ENCODE measurements around the gene PLD1. TPM values are rescaled to one million over a fixed set of nuclear protein-coding genes. Genes with fewer than 3 reads are reported as not detected.

The PLD1 gene
- total and polyA plus RNA-seq, 2 of the 8 experiments (the other 6 are each of a cell fraction or from before 2014, with no cell fraction given): 1.2 to 2.6 TPM

GRCh38 chr3:171643033-171643432, 167.2 kb downstream of the PLD1 start:
- H3K4me1 ChIP-seq (replicated peaks in 1 of 4; ENCODE audit: control insufficient read depth in 3 of 4, insufficient read depth in 4 of 4, low read length in 3 of 4): no peaks in the 10 kb centered on the region
- DNase-seq (ENCODE audit: low read depth in 1 of 2, low spot score in 2 of 2): no peak
- H2BK20ac ChIP-seq (ENCODE audit: low read length): no peak overlapping the region
- no peak overlapping the region for H3K4ac ChIP-seq (replicated peaks; ENCODE audit: insufficient read length, low read depth, low read length)
- no peaks in the 10 kb centered on the region for H3K79me2 ChIP-seq (ENCODE audit: control insufficient read depth in 1 of 2, insufficient read depth in 2 of 2, low read length in 2 of 2)
- ChIA-PET CTCF (ENCODE audit: partially characterized antibody) (interaction anchor here (0.8 to 4.6 kb wide), 2 partner anchors 62 to 129 kb away, joined by 3 to 49 read pairs; no protein-coding TSS in a partner anchor), POLR2A (ENCODE audit: partially characterized antibody) (no interaction called here)
- no peak overlapping the region for H2BK5ac ChIP-seq (ENCODE audit: low read depth, low read length)
- no peak overlapping the region for H3K18ac ChIP-seq (ENCODE audit: extremely low read depth, low read length)
- no peak overlapping the region for H3K4me2 ChIP-seq (ENCODE audit: insufficient read depth in 1 of 2, low read depth in 2 of 2, low read length in 2 of 2)
- no peak overlapping the region for H3K27ac ChIP-seq (ENCODE audit: low read depth, low read length)
- TF ChIP-seq JUN (IDR thresholded peaks at IDR 0.05; ENCODE audit: low read depth, low read length) (no peak), TEAD4 (IDR thresholded peaks at IDR 0.05; ENCODE audit: low read depth, low read length) (no peak), BRCA1 (IDR thresholded peaks at IDR 0.05; ENCODE audit: low read depth, low read length) (no peak), CBX8 (IDR thresholded peaks at IDR 0.05; ENCODE audit: borderline replicate concordance, low read depth, low read length) (no peak), HDAC6 (IDR thresholded peaks at IDR 0.05; ENCODE audit: low read depth, low read length) (no peak), BCL11A (IDR thresholded peaks at IDR 0.05; ENCODE audit: low read depth in 2 of 2, low read length in 2 of 2) (no peak), GABPA (IDR thresholded peaks at IDR 0.05; ENCODE audit: borderline replicate concordance, insufficient read depth, low read length) (no peak), CBX5 (IDR thresholded peaks at IDR 0.05; ENCODE audit: low read depth, low read length) (no peak), SIX5 (IDR thresholded peaks at IDR 0.05; ENCODE audit: low read depth, low read length) (no peak), EGR1 (IDR thresholded peaks at IDR 0.05; ENCODE audit: borderline replicate concordance, low read depth, low read length) (no peak)
- no peaks in the 10 kb centered on the region for H3K27me3 ChIP-seq (replicated peaks in 1 of 4; ENCODE audit: control insufficient read depth in 3 of 4, extremely low read depth in 1 of 4, insufficient read depth in 3 of 4, low read length in 3 of 4)
- no peak overlapping the region for H3K23ac ChIP-seq (ENCODE audit: insufficient read length)
- H3K79me1 ChIP-seq (ENCODE audit: low read depth, low read length): no peaks in the 10 kb centered on the region
- no peaks in the 10 kb centered on the region for H4K20me1 ChIP-seq (replicated peaks in 1 of 2; ENCODE audit: control insufficient read depth in 1 of 2, insufficient read depth in 2 of 2, low read length in 2 of 2)
- H2BK120ac ChIP-seq (replicated peaks; ENCODE audit: low read depth, low read length): no peak overlapping the region
- no peak overlapping the region for H4K8ac ChIP-seq (ENCODE audit: extremely low read depth, insufficient read depth, low read length)
- no peak overlapping the region for H3K14ac ChIP-seq (ENCODE audit: insufficient read length)
- peaks cover 2% of the 10 kb centered on the region; the same call in 1 of the 2 replicates for H3K23me2 ChIP-seq (ENCODE audit: low read depth, low read length)
- no peak overlapping the region for H3K4me3 ChIP-seq (ENCODE audit: extremely low read depth in 1 of 4, insufficient read depth in 2 of 4, low read depth in 3 of 4, low read length in 4 of 4)
- no peak overlapping the region for H4K91ac ChIP-seq (replicated peaks; ENCODE audit: insufficient read length, low read length)
- H2BK15ac ChIP-seq (ENCODE audit: low read length): no peak overlapping the region
- 77 to 100% methylated on average over 1 to 2 of the region's 2 CpGs for WGBS, 2 experiments (ENCODE audit: extremely low coverage in 1 of 2, insufficient coverage in 1 of 2, insufficient read length in 1 of 2, insufficient replicate concordance in 2 of 2, low coverage in 1 of 2, low lambda C conversion rate in 2 of 2, missing lambda C conversion rate in 1 of 2)
- no peaks in the 10 kb centered on the region for H3K9me3 ChIP-seq (ENCODE audit: insufficient read depth in 2 of 2, low read depth in 1 of 2, low read length in 1 of 2)
- FAIRE-seq: no peak
- no peak overlapping the region for H2BK12ac ChIP-seq (ENCODE audit: low read depth, low read length)
- no peak overlapping the region for H2AFZ ChIP-seq (ENCODE audit: low read length)
- no peak overlapping the region for H2AK5ac ChIP-seq (ENCODE audit: low read depth, low read length)
- no peaks in the 10 kb centered on the region for H3K36me3 ChIP-seq (ENCODE audit: control insufficient read depth in 2 of 4, insufficient read depth in 4 of 4, low read length in 3 of 4)
- no peak overlapping the region for H3K9ac ChIP-seq (replicated peaks in 1 of 4; ENCODE audit: extremely low read depth in 1 of 4, low read depth in 3 of 4, low read length in 3 of 4)
- H3K56ac ChIP-seq (replicated peaks; ENCODE audit: insufficient read length, low read depth, low read length): no peak overlapping the region
- H4K5ac ChIP-seq (ENCODE audit: insufficient read length, low read depth, low read length): no peak overlapping the region

Data from H1 (cell line).